OCI-LY7 (cell line): Measurements from ENCODE around the gene KIAA1671. TPM values are rescaled to one million over a fixed set of nuclear protein-coding genes. Genes with fewer than 3 reads are reported as not detected.

Experiments used
- BruUV-seq: library from RNA; stranded (reverse); fragments of 400-500 nt; replicated peaks from 2 replicates; lab custom pipeline; 2021; lab: Mats Ljungman, UMichigan
- CTCF ChIA-PET: fragments of 300-600 bp; sonication (Branson Sonifier 250); formaldehyde crosslinking; loops from one replicate; lab custom pipeline; 2022; ENCODE audit warnings: antibody characterized with exemption; ENCODE audit not compliant: unreplicated experiment; lab: Charles Lee
- POLR2A ChIA-PET: fragments of 300-600 bp; sonication (Branson Sonifier 250); formaldehyde crosslinking; loops from one replicate; lab custom pipeline; 2022; ENCODE audit warnings: antibody characterized with exemption; lab: Charles Lee
- DNase-seq: peaks from one replicate; pipeline ENCODE4 v3.0.0-alpha.2; 2015; ENCODE audit warnings: low spot score
- H2AFZ ChIP-seq: fragments of 200-600 bp; sonication (generic), shearing (Covaris generic); 2 replicates; pipeline ENCODE4 v1.6.1; 2014; ENCODE audit warnings: mild to moderate bottlenecking, antibody characterized with exemption, low read length, moderate library complexity
- H3K27ac ChIP-seq: fragments of 200-600 bp; sonication (generic); 2 replicates; pipeline ENCODE4 v1.5.1; 2014; ENCODE audit warnings: mixed run types, low read depth, mild to moderate bottlenecking, moderate library complexity, low read length, inconsistent platforms; ENCODE audit not compliant: poor library complexity, severe bottlenecking
- H3K36me3 ChIP-seq: fragments of 200-600 bp; sonication (generic); 2 replicates; pipeline ENCODE4 v1.6.1; 2014; ENCODE audit warnings: mild to moderate bottlenecking, antibody characterized with exemption, low read length, moderate library complexity, mixed read lengths; ENCODE audit not compliant: insufficient read depth
- H3K4me1 ChIP-seq: fragments of 200-600 bp; sonication (generic); 2 replicates; pipeline ENCODE4 v1.5.1; 2014; ENCODE audit warnings: mild to moderate bottlenecking, low read length; ENCODE audit not compliant: insufficient read depth, poor library complexity, severe bottlenecking
- H3K4me2 ChIP-seq: fragments of 200-600 bp; sonication (generic); 2 replicates; pipeline ENCODE4 v1.6.1; 2014; ENCODE audit warnings: mild to moderate bottlenecking, low read length
- H3K4me3 ChIP-seq: fragments of 200-600 bp; sonication (generic); 2 replicates; pipeline ENCODE4 v1.5.1; 2014; ENCODE audit warnings: mild to moderate bottlenecking, low read depth, low read length; ENCODE audit not compliant: poor library complexity, severe bottlenecking
- H3K79me2 ChIP-seq: fragments of 200-600 bp; sonication (generic); 2 replicates; pipeline ENCODE4 v1.6.1; 2016; ENCODE audit warnings: low read depth, mild to moderate bottlenecking, low read length, moderate library complexity, mixed read lengths; ENCODE audit not compliant: insufficient read depth
- H3K9me2 ChIP-seq: fragments of 200-600 bp; sonication (generic); 2 replicates; pipeline ENCODE4 v1.6.1; 2016; ENCODE audit warnings: mild to moderate bottlenecking, low read length, mixed read lengths; ENCODE audit not compliant: insufficient read depth
- H3K9me3 ChIP-seq: fragments of 200-600 bp; sonication (generic); 2 replicates; pipeline ENCODE4 v1.6.1; 2014; ENCODE audit warnings: mild to moderate bottlenecking, mixed run types, low read length, mixed read lengths
- H4K20me1 ChIP-seq: fragments of 200-600 bp; sonication (generic); 2 replicates; pipeline ENCODE4 v1.6.1; 2014; ENCODE audit warnings: mild to moderate bottlenecking, antibody characterized with exemption, low read length, moderate library complexity, mixed read lengths; ENCODE audit not compliant: insufficient read depth
- CTCF ChIP-seq: fragments of 200-600 bp; sonication (generic); conservative IDR thresholded peaks from 2 replicates; pipeline ENCODE4 v1.5.1; 2014; ENCODE audit warnings: mild to moderate bottlenecking, antibody characterized with exemption, low read length, moderate library complexity, mixed read lengths
- EZH2phosphoT487 ChIP-seq: fragments of 200-600 bp; sonication (generic); IDR thresholded peaks from 2 replicates; pipeline ENCODE4 v1.6.1; 2018; ENCODE audit warnings: low read depth, borderline replicate concordance, mild to moderate bottlenecking, mixed run types, antibody characterized with exemption, low read length, moderate library complexity, mixed read lengths
- intact Hi-C: fragments of 100-400 bp; cut with micrococcal nuclease; formaldehyde crosslinking; loops from one replicate; pipeline ENCODE4 v1.10.0; 2022; ENCODE audit not compliant: unreplicated experiment
- total RNA-seq, 2 experiments: library from RNA; depleted of rRNA in 1 of 2; stranded (reverse); fragments of >200 nt in 1 of 2; shearing (Covaris generic) in 1 of 2; gene quantifications; 2 replicates each; pipeline ENCODE4 v1.2.3, GENCODE V29; 2014 to 2022

Gene KIAA1671
- total RNA-seq, 2 experiments from 2014 or later: not detected

DNA sequence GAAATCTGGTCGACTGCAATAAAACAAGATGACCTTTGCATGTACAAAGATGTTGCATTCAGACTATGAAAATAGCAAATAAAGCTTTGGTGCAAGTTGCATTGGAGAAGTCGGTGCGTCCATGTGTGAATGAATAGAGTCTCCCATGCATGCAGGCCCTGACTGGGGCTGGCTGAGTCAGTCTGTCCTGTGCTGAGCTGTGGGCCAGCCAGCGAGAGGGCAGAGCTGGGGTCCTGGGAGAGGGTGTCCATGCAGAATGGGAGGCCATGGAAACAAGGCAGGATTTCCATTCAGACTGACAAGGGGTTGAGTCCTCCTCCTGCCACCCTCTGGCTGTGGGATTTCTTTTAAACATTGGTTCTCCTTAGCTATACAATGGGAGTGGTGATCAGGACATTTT lies 244.8 kb downstream of the KIAA1671 start:
- Histone ChIP-seq H3K79me2 (no peaks in the 10 kb centered on the region), H2AFZ (no peak overlapping the region), H3K9me2 (no peaks in the 10 kb centered on the region), H3K4me3 (no peak overlapping the region), H3K9me3 (no peaks in the 10 kb centered on the region), H3K36me3 (no peaks in the 10 kb centered on the region), H3K4me2 (no peak overlapping the region), H3K27ac (no peak overlapping the region), H4K20me1 (no peaks in the 10 kb centered on the region), H3K4me1 (no peaks in the 10 kb centered on the region)
- BruUV-seq: no TSS peak
- intact Hi-C loops: no loop called here
- POLR2A ChIA-PET: no interaction called here
- TF ChIP-seq CTCF: no peak
- no peak for TF ChIP-seq EZH2phosphoT487
- no peak for DNase-seq
- CTCF ChIA-PET: no interaction called here

- H2AFZ ChIP-seq: no peak within 1 kb of the TSS
- no peaks in the 10 kb centered on the region for H3K36me3 ChIP-seq
- no peaks in the 10 kb centered on the region for H3K4me1 ChIP-seq
- POLR2A ChIA-PET: no interaction called here
- no peak within 1 kb of the TSS for H3K4me3 ChIP-seq
- CTCF ChIA-PET: no interaction called here
- no peaks in the 10 kb centered on the region for H3K9me2 ChIP-seq
- TF ChIP-seq CTCF (no peak), EZH2phosphoT487 (no peak)
- no peaks in the 10 kb centered on the region for H4K20me1 ChIP-seq
- no peak within 1 kb of the TSS for H3K4me2 ChIP-seq
- no peaks in the 10 kb centered on the region for H3K9me3 ChIP-seq
- no peak within 1 kb of the TSS for H3K27ac ChIP-seq
- no peaks in the 10 kb centered on the region for H3K79me2 ChIP-seq
- intact Hi-C loops: no loop called here
- BruUV-seq: no TSS peak
- no peak for DNase-seq
Measured at GRCh38 chr22:25199731-25200520, 247.4 kb downstream of the KIAA1671 start, which contains the start of gene CRYBB3. Gene CRYBB3, plus strand, starts transcription at chr22:25199858. Its CDS starts 1,539 bp downstream, at chr22:25201397.

DNA sequence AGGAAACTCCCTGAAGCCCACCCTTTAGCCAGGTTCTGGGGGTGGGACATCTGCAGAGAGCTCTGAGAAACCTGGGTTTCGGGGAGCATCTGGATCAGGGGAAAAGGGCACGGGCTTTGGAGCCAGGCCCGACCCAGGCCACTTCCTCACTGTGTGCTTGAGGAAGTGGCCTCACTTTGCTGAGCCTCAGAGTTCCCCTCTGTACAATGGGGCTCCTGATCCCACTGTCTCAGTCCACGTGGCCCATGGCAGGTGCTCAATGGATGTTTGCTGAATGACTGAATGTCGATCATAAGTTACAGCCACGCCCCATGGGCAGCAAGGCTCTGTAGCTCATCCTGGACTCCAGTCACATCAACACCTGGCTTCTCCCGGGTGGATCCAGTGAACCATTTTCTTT lies 248.5 kb downstream of the KIAA1671 start:
- Histone ChIP-seq H3K36me3 (no peaks in the 10 kb centered on the region), H3K9me3 (no peaks in the 10 kb centered on the region), H3K4me3 (no peak overlapping the region), H3K9me2 (no peaks in the 10 kb centered on the region), H3K4me2 (no peak overlapping the region), H4K20me1 (no peaks in the 10 kb centered on the region), H3K27ac (no peak overlapping the region), H2AFZ (no peak overlapping the region), H3K4me1 (no peaks in the 10 kb centered on the region), H3K79me2 (no peaks in the 10 kb centered on the region)
- ChIA-PET CTCF (no interaction called here), POLR2A (no interaction called here)
- intact Hi-C loops: no loop called here
- no peak for TF ChIP-seq EZH2phosphoT487
- no peak for TF ChIP-seq CTCF
- DNase-seq: no peak
- BruUV-seq: no TSS peak
